CD4-positive, CD25-positive, alpha-beta regulatory T cell (primary cell): ENCODE results near the gene SPECC1. TPM values are rescaled to one million over a fixed set of nuclear protein-coding genes. Genes with fewer than 3 reads are reported as not detected.
"Not testable (repeated sequence)": the region's sequence is repeated elsewhere in the genome, so short reads cannot be mapped to it uniquely, and the experiment has no call there.

Experiments used
- ATAC-seq, 2 donors: fragments of 150-1000 bp; cut with Tn5 transposase; one replicate each; pipeline ENCODE4 v1.10.0; 2021; ENCODE audit warnings: low read depth in 2 of 2, moderate number of reproducible peaks in 2 of 2, moderate library complexity in 1 of 2
- DNase-seq, 3 donors: peaks; one replicate each; pipeline versions ENCODE4 v3.0.0 to v3.0.0-alpha.2; 2012 to 2022; ENCODE audit warnings: mixed read lengths in 1 of 3
- H3K27ac ChIP-seq: one replicate; pipeline ENCODE4 v1.7.0; 2013; ENCODE audit warnings: mild to moderate bottlenecking, low read length; ENCODE audit not compliant: insufficient read depth, poor library complexity, severe bottlenecking
- H3K27me3 ChIP-seq: one replicate; pipeline ENCODE4 v1.7.0; 2013; ENCODE audit warnings: low read length; ENCODE audit not compliant: control insufficient read depth, insufficient read depth
- H3K36me3 ChIP-seq: one replicate; pipeline ENCODE4 v1.7.0; 2013; ENCODE audit warnings: mild to moderate bottlenecking, low read length, moderate library complexity; ENCODE audit not compliant: control insufficient read depth, insufficient read depth
- H3K4me1 ChIP-seq: 2 replicates; pipeline ENCODE4 v1.7.0; 2013; ENCODE audit warnings: mild to moderate bottlenecking, low read length; ENCODE audit not compliant: insufficient read depth, control insufficient read depth, poor library complexity, severe bottlenecking
- H3K4me3 ChIP-seq: one replicate; pipeline ENCODE4 v1.7.0; 2013; ENCODE audit warnings: low read depth, mild to moderate bottlenecking, low read length, moderate library complexity
- H3K9me3 ChIP-seq, 2 experiments: 1 replicate in 1 of 2; 2 replicates in 1 of 2; pipeline ENCODE4 v1.7.0; 2013; ENCODE audit warnings: low read length in 2 of 2, mild to moderate bottlenecking in 1 of 2, moderate library complexity in 1 of 2; ENCODE audit not compliant: control insufficient read depth in 2 of 2
- H3K27ac Mint-ChIP-seq, 3 donors: one replicate each; pipeline ENCODE4 v1.8.0; 2020 to 2022; ENCODE audit warnings: mild to moderate bottlenecking in 3 of 3, mixed read lengths in 3 of 3, moderate library complexity in 2 of 3
- H3K27me3 Mint-ChIP-seq: one replicate; pipeline ENCODE4 v1.8.0; 2022; ENCODE audit warnings: mild to moderate bottlenecking, mixed read lengths
- H3K36me3 Mint-ChIP-seq: one replicate; pipeline ENCODE4 v1.8.0; 2020; ENCODE audit warnings: mixed read lengths
- H3K4me1 Mint-ChIP-seq, 4 donors: one replicate each; pipeline ENCODE4 v1.8.0; 2020 to 2022; ENCODE audit warnings: mixed read lengths in 4 of 4, mild to moderate bottlenecking in 1 of 4
- H3K4me3 Mint-ChIP-seq, 4 donors: one replicate each; pipeline ENCODE4 v1.8.0; 2020 to 2022; ENCODE audit warnings: mild to moderate bottlenecking in 4 of 4, mixed read lengths in 4 of 4, moderate library complexity in 3 of 4
- H3K9me3 Mint-ChIP-seq, 7 donors: one replicate each; pipeline ENCODE4 v1.8.0; 2020 to 2022; ENCODE audit warnings: mixed read lengths in 7 of 7, mild to moderate bottlenecking in 3 of 7, moderate library complexity in 2 of 7
- polyA plus RNA-seq, 4 donors: library from polyadenylated mRNA; unstranded; fragments of 300-500 nt; fragmentation: Illumina TruSeq; gene quantifications; one replicate each; pipeline ENCODE4 v1.2.3, GENCODE V29; 2021
- total RNA-seq: library from RNA; stranded (reverse); gene quantifications from one replicate; pipeline ENCODE4 v1.2.3, GENCODE V29; 2022

Gene SPECC1
- total and polyA plus RNA-seq, 5 donors from 2014 or later, result 0.62 to 6.5 (median 1.2) TPM

DNA sequence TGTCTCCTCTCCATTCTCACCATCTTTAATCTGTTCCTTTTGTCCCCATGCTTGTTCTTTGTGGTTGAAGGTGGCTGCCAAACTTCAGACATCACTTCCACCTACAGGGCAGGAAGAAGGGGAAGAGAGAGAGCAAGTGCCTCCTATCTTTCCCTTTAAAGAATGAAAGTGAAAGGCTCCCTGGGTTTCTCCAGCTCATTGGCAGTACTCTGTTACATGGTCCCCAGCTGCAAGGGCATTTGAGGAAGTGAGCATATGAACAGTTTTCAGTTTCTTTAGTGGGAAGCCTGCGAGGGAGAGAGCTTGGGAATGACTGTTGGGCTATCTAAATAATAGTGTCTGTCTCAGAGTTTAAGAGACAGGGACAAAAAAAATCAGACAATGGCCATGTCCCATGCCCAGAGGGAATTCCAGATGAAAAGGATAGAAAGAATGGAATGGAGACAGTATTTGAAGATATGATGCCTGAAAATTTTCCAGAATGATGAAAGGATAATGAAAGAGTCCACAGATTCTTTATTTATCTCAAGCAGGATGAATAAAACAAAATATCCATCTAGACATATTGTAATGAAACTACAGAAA is 298.3 kb downstream of the SPECC1 start:
- Mint-ChIP-seq H3K4me1 (peaks cover 0 to 3% (median 0%) of the 10 kb centered on the region in 4 donors), H3K4me3 (no peak overlapping the region), H3K27me3 (no peaks in the 10 kb centered on the region), H3K9me3 (peaks cover 0 to 19% (median 8%) of the 10 kb centered on the region in 7 donors), H3K36me3 (peaks cover 4% of the 10 kb centered on the region), H3K27ac (no peak overlapping the region)
- H3K36me3 ChIP-seq, result no peaks in the 10 kb centered on the region
- H3K4me1 ChIP-seq, result no peaks in the 10 kb centered on the region
- ATAC-seq, result no peak
- H3K27me3 ChIP-seq, result no peaks in the 10 kb centered on the region
- H3K27ac ChIP-seq, result no peak overlapping the region
- no peak overlapping the region for H3K4me3 ChIP-seq
- DNase-seq, result no peak
- H3K9me3 ChIP-seq, result peaks cover 16 to 17% of the 10 kb centered on the region in 2 experiments

GRCh38 chr17:20310481-20310880 is 301.3 kb downstream of the SPECC1 start:
- no peaks in the 10 kb centered on the region for H3K27me3 ChIP-seq
- no peak for ATAC-seq
- Mint-ChIP-seq H3K27ac (no peak overlapping the region), H3K4me3 (no peak overlapping the region), H3K27me3 (no peaks in the 10 kb centered on the region), H3K9me3 (peaks cover 0 to 16% (median 5%) of the 10 kb centered on the region in 7 donors), H3K36me3 (peaks cover 4% of the 10 kb centered on the region), H3K4me1 (no peaks in the 10 kb centered on the region)
- DNase-seq, result no peak
- H3K4me1 ChIP-seq, result no peaks in the 10 kb centered on the region
- H3K27ac ChIP-seq, result no peak overlapping the region
- H3K36me3 ChIP-seq, result no peaks in the 10 kb centered on the region
- H3K4me3 ChIP-seq, result no peak overlapping the region
- peaks cover 16 to 17% of the 10 kb centered on the region in 2 experiments for H3K9me3 ChIP-seq

DNA sequence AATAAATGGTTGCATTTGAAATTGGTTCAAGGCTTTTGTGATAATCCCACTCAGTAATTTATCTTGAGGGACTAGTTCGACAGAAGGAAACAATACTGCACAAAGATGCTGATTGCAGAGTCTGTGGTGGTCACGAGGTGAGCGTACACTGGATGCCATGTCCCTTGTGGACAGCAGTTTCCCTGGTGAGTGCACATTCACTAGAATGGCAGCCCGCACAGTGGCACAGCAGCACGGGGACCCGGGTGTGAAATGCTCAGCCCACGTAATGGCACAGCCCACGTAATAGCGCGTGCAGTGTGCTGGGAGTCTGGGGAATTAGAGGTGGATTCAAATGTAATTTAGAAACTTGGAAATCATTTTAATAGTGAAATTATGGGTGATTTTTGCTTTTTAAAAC is 304.1 kb downstream of the SPECC1 start:
- ATAC-seq (no peak), DNase-seq (no peak)
- H3K27me3 ChIP-seq, result no peaks in the 10 kb centered on the region
- no peaks in the 10 kb centered on the region for H3K36me3 ChIP-seq
- Mint-ChIP-seq H3K27me3 (no peaks in the 10 kb centered on the region), H3K27ac (no peak overlapping the region), H3K36me3 (no peaks in the 10 kb centered on the region), H3K4me3 (no peak overlapping the region), H3K4me1 (no peaks in the 10 kb centered on the region), H3K9me3 (no peaks in the 10 kb centered on the region)
- H3K9me3 ChIP-seq, result no peaks in the 10 kb centered on the region
- H3K4me1 ChIP-seq, result no peaks in the 10 kb centered on the region
- H3K4me3 ChIP-seq, result no peak overlapping the region
- H3K27ac ChIP-seq, result no peak overlapping the region

GRCh38 chr17:20313891-20314290 is 304.7 kb downstream of the SPECC1 start:
- H3K4me1 ChIP-seq, result no peaks in the 10 kb centered on the region
- no peaks in the 10 kb centered on the region for H3K36me3 ChIP-seq
- ATAC-seq, result no peak
- Mint-ChIP-seq H3K27ac (peak overlapping the region in 1 of 3 donors; percentile 67), H3K27me3 (no peaks in the 10 kb centered on the region), H3K36me3 (no peaks in the 10 kb centered on the region), H3K9me3 (no peaks in the 10 kb centered on the region), H3K4me1 (no peaks in the 10 kb centered on the region), H3K4me3 (no peak overlapping the region)
- H3K4me3 ChIP-seq, result no peak overlapping the region
- no peak for DNase-seq
- H3K9me3 ChIP-seq, result no peaks in the 10 kb centered on the region
- no peak overlapping the region for H3K27ac ChIP-seq
- H3K27me3 ChIP-seq, result no peaks in the 10 kb centered on the region

GRCh38 chr17:20314834-20315233 is 305.7 kb downstream of the SPECC1 start:
- no peaks in the 10 kb centered on the region for H3K27me3 Mint-ChIP-seq
- Histone ChIP-seq H3K4me1 (no peaks in the 10 kb centered on the region), H3K27ac (no peak overlapping the region), H3K27me3 (no peaks in the 10 kb centered on the region), H3K9me3 (no peaks in the 10 kb centered on the region), H3K36me3 (no peaks in the 10 kb centered on the region), H3K4me3 (no peak overlapping the region)
- H3K4me3 Mint-ChIP-seq, result no peak overlapping the region
- H3K27ac Mint-ChIP-seq, result no peak overlapping the region
- DNase-seq, result no peak
- ATAC-seq, result no peak
- no peaks in the 10 kb centered on the region for H3K4me1 Mint-ChIP-seq
- no peaks in the 10 kb centered on the region for H3K36me3 Mint-ChIP-seq
- H3K9me3 Mint-ChIP-seq, result no peaks in the 10 kb centered on the region

GRCh38 chr17:20315311-20315710 is 306.2 kb downstream of the SPECC1 start:
- ATAC-seq (no peak), DNase-seq (no peak)
- H3K4me3 Mint-ChIP-seq, result no peak overlapping the region
- H3K27me3 ChIP-seq, result no peaks in the 10 kb centered on the region
- H3K4me1 Mint-ChIP-seq, result no peaks in the 10 kb centered on the region
- H3K4me1 ChIP-seq, result no peaks in the 10 kb centered on the region
- H3K36me3 ChIP-seq, result no peaks in the 10 kb centered on the region
- H3K4me3 ChIP-seq, result no peak overlapping the region
- H3K27me3 Mint-ChIP-seq, result no peaks in the 10 kb centered on the region
- no peaks in the 10 kb centered on the region for H3K9me3 ChIP-seq
- no peaks in the 10 kb centered on the region for H3K36me3 Mint-ChIP-seq
- H3K9me3 Mint-ChIP-seq, result no peaks in the 10 kb centered on the region
- no peak overlapping the region for H3K27ac Mint-ChIP-seq
- no peak overlapping the region for H3K27ac ChIP-seq

DNA sequence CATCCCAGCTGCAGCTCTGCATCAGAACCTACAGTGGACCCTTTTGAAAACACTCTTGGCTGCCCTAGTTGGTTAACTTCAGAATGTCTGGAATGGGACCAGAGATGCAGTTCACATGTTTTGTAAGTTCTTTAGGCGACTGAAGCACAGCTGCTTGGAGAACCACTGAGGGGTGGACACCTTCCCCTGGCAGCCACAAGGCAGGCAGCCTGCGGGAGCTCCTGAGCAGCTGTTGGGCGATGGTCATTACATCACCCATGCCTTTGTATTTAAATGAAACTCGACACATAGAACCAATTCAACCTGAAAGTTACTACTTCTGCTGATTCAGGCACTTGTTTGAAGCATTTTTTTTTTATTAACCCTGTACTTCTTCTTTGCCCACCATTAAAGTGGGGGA is 306.7 kb downstream of the SPECC1 start:
- DNase-seq (no peak), ATAC-seq (no peak)
- no peak overlapping the region for H3K27ac ChIP-seq
- Mint-ChIP-seq H3K9me3 (no peaks in the 10 kb centered on the region), H3K36me3 (no peaks in the 10 kb centered on the region), H3K4me1 (peaks cover 0 to under 1% (median 0%) of the 10 kb centered on the region in 4 donors), H3K27me3 (no peaks in the 10 kb centered on the region), H3K27ac (no peak overlapping the region), H3K4me3 (no peak overlapping the region)
- H3K4me1 ChIP-seq, result no peaks in the 10 kb centered on the region
- no peaks in the 10 kb centered on the region for H3K36me3 ChIP-seq
- no peak overlapping the region for H3K4me3 ChIP-seq
- no peaks in the 10 kb centered on the region for H3K27me3 ChIP-seq
- no peaks in the 10 kb centered on the region for H3K9me3 ChIP-seq

GRCh38 chr17:20320535-20321229 is 311.5 kb downstream of the SPECC1 start:
- ATAC-seq (peak; percentile 83), DNase-seq (peak; percentile 56 to 84 (median 79))
- not testable (repeated sequence) for H3K36me3 Mint-ChIP-seq, H3K27ac ChIP-seq, H3K9me3 Mint-ChIP-seq, H3K9me3 ChIP-seq, H3K36me3 ChIP-seq, H3K27me3 ChIP-seq, H3K27ac Mint-ChIP-seq, H3K4me3 ChIP-seq, H3K4me1 Mint-ChIP-seq, H3K4me1 ChIP-seq, H3K27me3 Mint-ChIP-seq
- H3K4me3 Mint-ChIP-seq, result peak overlapping the region in 1 of 4 donors; percentile 43
